Thoracic aorta (tissue), 2 donors: ENCODE measurements around the gene STUB1. TPM values are rescaled to one million over a fixed set of nuclear protein-coding genes. Genes with fewer than 3 reads are reported as not detected.
A peak's percentile ranks its signal among the peaks of the same experiment; 100 is the strongest.

Source experiments
- ATAC-seq: fragments of 150-250 bp; one replicate; pipeline ENCODE4 v1.8.0; 2017; ENCODE audit warnings: low read depth; ENCODE audit not compliant: insufficient number of reproducible peaks, low FRiP score
- DNase-seq: peaks from one replicate; pipeline ENCODE4 v3.0.0-alpha.2; 2020; ENCODE audit warnings: low spot score
- H3K27ac ChIP-seq, 2 donors: fragments of 200-600 bp; sonication (generic); 1 replicate in 1 of 2; 2 replicates in 1 of 2; pipeline ENCODE4 v1.5.1; 2016; ENCODE audit warnings: mild to moderate bottlenecking in 2 of 2, moderate library complexity in 2 of 2
- H3K27me3 ChIP-seq: fragments of 200-600 bp; sonication (generic); replicated peaks from 2 replicates; pipeline ENCODE4 v1.6.0; 2016; ENCODE audit warnings: mild to moderate bottlenecking; ENCODE audit not compliant: insufficient read depth
- H3K36me3 ChIP-seq: fragments of 200-600 bp; sonication (generic); one replicate; pipeline ENCODE4 v1.5.1; 2016
- H3K4me1 ChIP-seq, 2 donors: fragments of 200-600 bp; sonication (generic); 1 replicate in 1 of 2; 2 replicates in 1 of 2; pipeline versions ENCODE4 v1.5.1 to v1.6.0; 2016; ENCODE audit warnings: low read depth in 2 of 2, mild to moderate bottlenecking in 1 of 2; ENCODE audit not compliant: control insufficient read depth in 1 of 2
- H3K4me3 ChIP-seq: fragments of 200-600 bp; sonication (generic); 2 replicates; pipeline ENCODE4 v1.5.1; 2016; ENCODE audit warnings: mild to moderate bottlenecking
- H3K9me3 ChIP-seq: fragments of 200-600 bp; sonication (generic); 2 replicates; pipeline ENCODE4 v1.5.1; 2016
- total RNA-seq, 2 donors: library from RNA; depleted of rRNA; stranded (reverse); fragments of >200 nt; gene quantifications; one replicate each; pipeline versions ENCODE4 v1.1.0 to v1.2.3, GENCODE V29; 2016
- TF ChIP-seq, protein P1 (sequence below): fragments of 200-600 bp; sonication (generic); IDR thresholded peaks from one replicate; pipeline ENCODE4 v1.5.1; 2019; ENCODE audit warnings: antibody characterized with exemption

Gene STUB1
- total RNA-seq, 2 donors from 2014 or later: 103 to 145 TPM

- no peak overlapping the region for H3K27ac ChIP-seq
- no peaks in the 10 kb centered on the region for H3K9me3 ChIP-seq
- TF ChIP-seq, protein P1, sequence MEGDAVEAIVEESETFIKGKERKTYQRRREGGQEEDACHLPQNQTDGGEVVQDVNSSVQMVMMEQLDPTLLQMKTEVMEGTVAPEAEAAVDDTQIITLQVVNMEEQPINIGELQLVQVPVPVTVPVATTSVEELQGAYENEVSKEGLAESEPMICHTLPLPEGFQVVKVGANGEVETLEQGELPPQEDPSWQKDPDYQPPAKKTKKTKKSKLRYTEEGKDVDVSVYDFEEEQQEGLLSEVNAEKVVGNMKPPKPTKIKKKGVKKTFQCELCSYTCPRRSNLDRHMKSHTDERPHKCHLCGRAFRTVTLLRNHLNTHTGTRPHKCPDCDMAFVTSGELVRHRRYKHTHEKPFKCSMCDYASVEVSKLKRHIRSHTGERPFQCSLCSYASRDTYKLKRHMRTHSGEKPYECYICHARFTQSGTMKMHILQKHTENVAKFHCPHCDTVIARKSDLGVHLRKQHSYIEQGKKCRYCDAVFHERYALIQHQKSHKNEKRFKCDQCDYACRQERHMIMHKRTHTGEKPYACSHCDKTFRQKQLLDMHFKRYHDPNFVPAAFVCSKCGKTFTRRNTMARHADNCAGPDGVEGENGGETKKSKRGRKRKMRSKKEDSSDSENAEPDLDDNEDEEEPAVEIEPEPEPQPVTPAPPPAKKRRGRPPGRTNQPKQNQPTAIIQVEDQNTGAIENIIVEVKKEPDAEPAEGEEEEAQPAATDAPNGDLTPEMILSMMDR: no peak
- no peak for DNase-seq
- H3K27me3 ChIP-seq: peaks cover 7% of the 10 kb centered on the region
- peaks cover 14 to 18% of the 10 kb centered on the region in 2 donors for H3K4me1 ChIP-seq
- H3K36me3 ChIP-seq: no peaks in the 10 kb centered on the region
- peak overlapping the region; percentile 30 for H3K4me3 ChIP-seq
- ATAC-seq: no peak
Measured at GRCh38 chr16:694187-694862, 14.1 kb downstream of the STUB1 start.

GRCh38 chr16:694863-695354 lies 14.7 kb downstream of the STUB1 start:
- Histone ChIP-seq H3K27me3 (peaks cover 7% of the 10 kb centered on the region), H3K4me3 (peak overlapping the region; percentile 30), H3K36me3 (no peaks in the 10 kb centered on the region), H3K27ac (no peak overlapping the region), H3K9me3 (no peaks in the 10 kb centered on the region), H3K4me1 (peaks cover 9 to 13% of the 10 kb centered on the region in 2 donors)
- TF ChIP-seq, protein P1: no peak
- ATAC-seq (no peak), DNase-seq (no peak)

DNA sequence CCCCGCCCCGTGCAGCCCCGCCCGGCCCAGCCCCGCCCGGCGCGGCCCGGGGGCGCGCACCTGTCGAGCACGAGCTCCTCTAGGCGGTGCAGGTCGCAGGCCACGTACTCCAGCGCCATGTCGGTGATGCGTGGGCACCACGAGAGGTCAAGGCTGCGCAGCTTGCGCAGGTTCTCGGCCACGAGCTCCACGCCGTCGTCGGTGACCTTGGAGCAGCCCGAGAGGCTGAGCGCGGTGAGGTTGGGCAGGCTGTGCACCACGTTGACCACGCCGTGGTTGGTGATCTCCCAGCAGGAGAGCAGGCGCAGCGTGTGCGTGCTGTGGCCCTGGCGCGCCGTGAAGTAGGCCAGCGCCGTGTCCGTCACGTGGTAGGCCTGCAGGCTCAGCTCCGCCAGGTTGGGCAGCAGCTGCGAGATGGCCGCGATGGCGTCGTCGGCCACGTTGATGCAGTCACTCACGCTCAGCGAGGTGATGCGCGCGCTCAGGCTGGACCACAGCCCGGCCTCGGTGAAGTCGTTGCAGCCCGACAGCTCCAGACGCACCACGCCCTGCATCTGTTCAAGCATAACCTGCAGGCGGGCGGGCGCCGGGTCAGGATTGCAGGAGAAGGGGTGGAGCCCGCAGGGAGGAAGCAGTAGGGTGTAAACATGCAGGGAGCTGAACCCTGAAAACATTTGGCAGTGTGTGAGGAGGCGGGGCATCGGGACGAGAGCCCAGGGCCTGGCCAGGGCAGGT lies 15.3 kb downstream of the STUB1 start:
- H3K4me3 ChIP-seq: peak overlapping the region; percentile 43
- TF ChIP-seq, protein P1: no peak
- no peak overlapping the region for H3K27ac ChIP-seq
- H3K27me3 ChIP-seq: peaks cover 12% of the 10 kb centered on the region
- H3K4me1 ChIP-seq: peaks cover 6 to 10% of the 10 kb centered on the region in 2 donors
- no peaks in the 10 kb centered on the region for H3K9me3 ChIP-seq
- DNase-seq: no peak
- ATAC-seq: no peak
- H3K36me3 ChIP-seq: no peaks in the 10 kb centered on the region

GRCh38 chr16:698911-699671 lies 18.9 kb downstream of the STUB1 start:
- DNase-seq: no peak

More at GRCh38 chr16:698911-699671, 18.9 kb downstream of the STUB1 start:
- TF ChIP-seq, protein P1: no peak
- ATAC-seq: no peak
- no peaks in the 10 kb centered on the region for H3K36me3 ChIP-seq
- peaks cover 22% of the 10 kb centered on the region for H3K27me3 ChIP-seq
- no peak overlapping the region for H3K27ac ChIP-seq
- no peaks in the 10 kb centered on the region for H3K9me3 ChIP-seq
- peaks cover 4% of the 10 kb centered on the region in 2 donors for H3K4me1 ChIP-seq
- H3K4me3 ChIP-seq: no peak overlapping the region
